GM21367 (cell line): ENCODE data around the gene KDELR1.
A peak's percentile ranks its signal among the peaks of the same experiment; 100 is the strongest.
"Not testable (repeated sequence)": the region's sequence is repeated elsewhere in the genome, so short reads cannot be mapped to it uniquely, and the experiment has no call there.

Experiments
- ATAC-seq: cut with Tn5 transposase; IDR thresholded peaks from one replicate; pipeline ENCODE4 v1.9.1; 2021; ENCODE audit not compliant: unreplicated experiment

The KDELR1 gene

DNA sequence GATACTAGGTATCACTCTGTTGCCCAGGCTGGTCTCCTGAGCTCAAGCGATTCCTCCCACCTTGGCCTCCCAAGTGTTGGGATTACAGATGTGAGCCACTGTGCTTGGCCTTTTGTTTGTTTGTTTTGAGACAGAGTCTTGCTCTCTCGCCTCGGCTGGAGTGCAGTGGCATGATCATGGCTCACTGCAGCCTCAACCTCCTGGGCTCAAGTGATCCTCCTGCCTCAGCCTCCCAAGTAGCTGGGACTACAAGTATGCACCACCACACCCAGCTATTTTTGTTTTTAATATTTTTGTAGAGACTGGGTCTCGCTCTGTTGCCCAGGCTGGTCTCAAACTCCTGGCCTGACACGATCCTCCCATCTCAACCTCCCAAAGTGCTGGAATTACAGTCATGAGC lies 19.6 kb downstream of the KDELR1 start:
- not testable (repeated sequence) for ATAC-seq

DNA sequence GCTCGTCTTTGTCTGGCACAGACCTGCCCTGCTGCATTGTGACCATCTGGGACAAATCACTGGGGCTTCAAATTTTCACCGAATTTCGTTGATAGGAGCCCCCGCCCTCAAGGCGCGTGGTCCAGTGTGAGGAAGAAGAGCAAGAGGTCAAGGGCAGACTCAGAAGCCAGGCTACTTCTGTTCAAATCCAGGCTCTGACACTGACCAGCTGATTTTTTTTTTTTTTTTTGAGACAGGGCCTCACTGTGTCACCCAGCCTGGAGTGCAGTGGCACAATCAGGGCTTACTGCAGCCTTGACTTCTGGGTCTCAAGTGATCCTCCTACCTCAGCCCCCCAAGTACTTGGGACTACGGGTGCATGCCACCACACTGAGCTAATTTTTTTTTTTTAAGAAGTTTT lies 20.0 kb downstream of the KDELR1 start:
- ATAC-seq = no peak

GRCh38 chr19:48370955-48371354 lies 20.4 kb downstream of the KDELR1 start:
- ATAC-seq = no peak

- no peak for ATAC-seq
Measured at GRCh38 chr19:48368936-48369335, 22.4 kb downstream of the KDELR1 start.

DNA sequence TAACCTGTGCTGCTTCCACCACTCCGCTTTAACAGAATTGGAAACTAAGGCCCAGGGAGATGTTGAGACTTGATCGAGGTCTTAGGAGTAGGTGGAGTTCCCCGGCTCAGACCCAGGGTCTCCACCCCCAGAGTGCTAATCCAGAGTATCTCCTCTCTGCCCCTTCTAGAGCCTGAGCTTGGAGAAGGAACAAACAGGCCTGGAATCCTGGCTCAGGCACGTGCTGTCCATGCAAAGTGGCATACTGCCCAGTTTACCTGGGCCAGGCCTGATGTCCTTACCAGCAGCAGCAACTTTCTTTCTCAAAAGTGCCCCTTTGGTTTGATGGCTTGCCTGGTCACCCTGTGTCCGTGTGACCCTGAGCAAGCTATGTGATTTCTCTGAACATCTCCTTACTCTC lies 23.5 kb downstream of the KDELR1 start:
- ATAC-seq = no peak

DNA sequence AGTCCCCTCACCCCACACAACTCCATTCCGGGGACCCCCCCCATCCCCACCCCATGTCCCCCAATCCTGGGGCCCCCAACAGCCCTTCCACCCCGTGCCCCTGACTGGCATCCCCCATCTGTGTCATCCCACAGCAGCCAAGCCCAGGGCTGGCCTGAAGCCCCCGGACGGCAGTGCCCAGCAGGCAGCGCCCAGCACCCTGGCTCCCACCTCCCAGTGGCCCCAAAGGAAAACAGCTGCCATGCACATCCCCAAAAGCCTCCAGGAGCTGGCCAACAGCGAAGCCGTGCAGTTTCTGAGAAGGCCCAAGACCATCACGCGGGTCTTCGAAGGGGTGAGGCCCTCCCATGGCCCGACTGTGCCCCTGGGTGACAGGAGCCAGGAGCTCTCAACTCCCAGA lies 25.7 kb downstream of the KDELR1 start:
- ATAC-seq = no peak

DNA sequence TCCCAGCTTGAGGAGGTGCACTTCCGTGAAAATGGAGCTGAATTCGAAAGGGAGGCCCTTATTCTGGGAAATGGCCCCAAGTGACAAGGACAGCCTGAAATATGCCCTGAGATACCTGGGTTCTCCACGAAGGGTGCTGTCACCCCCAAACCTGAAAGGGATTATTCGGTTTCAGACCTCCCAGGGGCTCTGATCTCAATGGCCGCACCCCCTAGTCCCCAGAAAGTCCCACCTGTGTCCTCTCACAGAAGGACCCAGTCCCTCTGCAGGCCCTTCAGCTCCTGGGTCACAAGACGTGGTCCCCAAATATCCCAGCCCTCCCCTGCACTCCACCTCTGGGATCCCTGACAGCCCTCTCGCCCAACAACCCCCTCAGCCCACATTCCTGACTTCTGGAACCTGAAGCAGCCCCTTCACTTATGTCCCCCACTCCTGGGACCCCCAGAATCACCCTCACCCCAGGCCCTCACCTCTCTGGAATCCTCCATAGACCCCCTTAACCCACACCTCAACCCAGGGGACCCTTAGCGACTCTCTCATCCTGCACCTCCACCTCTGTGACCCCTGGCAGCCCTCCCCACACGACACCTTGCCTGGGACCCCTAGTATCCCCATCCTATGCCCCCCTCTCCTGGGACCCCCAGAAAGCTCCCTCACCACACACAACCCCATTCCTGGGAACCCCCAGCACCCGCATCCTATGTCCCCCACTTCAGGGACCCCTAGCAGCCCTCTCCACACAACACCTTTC lies 26.6 kb downstream of the KDELR1 start:
- ATAC-seq = no peak

DNA sequence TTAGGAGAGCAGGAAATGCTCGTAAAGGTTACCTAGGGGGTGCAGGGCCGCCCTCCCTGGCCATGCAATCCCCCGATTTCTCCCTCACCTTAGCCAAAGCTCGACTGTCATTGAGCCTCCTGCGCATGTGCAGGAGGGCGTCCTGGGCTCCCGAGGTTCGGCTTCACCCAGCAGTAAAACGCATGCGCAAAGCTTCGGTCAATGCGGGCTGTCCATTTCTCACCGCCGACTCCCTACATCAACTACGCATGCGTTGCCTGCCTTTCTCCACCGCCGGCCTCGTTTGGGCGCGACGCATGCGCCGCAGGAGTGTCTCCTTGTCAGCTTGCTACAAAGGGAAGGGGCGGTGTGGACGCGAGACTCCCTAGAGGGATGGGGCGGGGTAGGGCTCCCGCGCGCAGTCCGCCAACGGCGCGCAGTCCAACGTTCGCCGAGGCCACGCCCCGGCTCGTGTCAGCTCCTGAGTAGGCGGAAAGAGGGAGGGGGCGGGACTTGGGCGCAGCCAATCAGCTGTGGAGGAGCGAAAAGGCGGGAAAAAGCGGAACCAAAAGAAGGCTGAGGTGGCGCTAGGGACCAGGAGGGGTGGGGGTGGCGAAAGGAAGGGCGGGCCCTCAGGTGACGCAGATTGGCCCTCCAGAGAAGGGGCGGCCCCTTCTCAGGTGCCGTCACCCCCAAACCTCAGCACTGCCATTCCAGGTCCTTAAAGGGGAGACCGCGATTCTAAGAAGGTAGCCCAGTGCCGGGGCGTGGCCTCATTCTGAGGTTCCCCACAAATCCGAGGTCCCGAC lies 27.3 kb downstream of the KDELR1 start, which contains the start of the genes SYNGR4 and TMEM143:
Gene SYNGR4, plus strand, starts transcription at position 558 of the 788 bp plus-strand sequence. CDS start 1,476 bp downstream, outside the sequence.
Gene TMEM143, minus strand, starts transcription at position 131 of the 788 bp plus-strand sequence. Its CDS starts 20 bp downstream, at position 111.
- ATAC-seq = peak; percentile 84

GRCh38 chr19:48363500-48363809 lies 27.9 kb downstream of the KDELR1 start:
- no peak for ATAC-seq

DNA sequence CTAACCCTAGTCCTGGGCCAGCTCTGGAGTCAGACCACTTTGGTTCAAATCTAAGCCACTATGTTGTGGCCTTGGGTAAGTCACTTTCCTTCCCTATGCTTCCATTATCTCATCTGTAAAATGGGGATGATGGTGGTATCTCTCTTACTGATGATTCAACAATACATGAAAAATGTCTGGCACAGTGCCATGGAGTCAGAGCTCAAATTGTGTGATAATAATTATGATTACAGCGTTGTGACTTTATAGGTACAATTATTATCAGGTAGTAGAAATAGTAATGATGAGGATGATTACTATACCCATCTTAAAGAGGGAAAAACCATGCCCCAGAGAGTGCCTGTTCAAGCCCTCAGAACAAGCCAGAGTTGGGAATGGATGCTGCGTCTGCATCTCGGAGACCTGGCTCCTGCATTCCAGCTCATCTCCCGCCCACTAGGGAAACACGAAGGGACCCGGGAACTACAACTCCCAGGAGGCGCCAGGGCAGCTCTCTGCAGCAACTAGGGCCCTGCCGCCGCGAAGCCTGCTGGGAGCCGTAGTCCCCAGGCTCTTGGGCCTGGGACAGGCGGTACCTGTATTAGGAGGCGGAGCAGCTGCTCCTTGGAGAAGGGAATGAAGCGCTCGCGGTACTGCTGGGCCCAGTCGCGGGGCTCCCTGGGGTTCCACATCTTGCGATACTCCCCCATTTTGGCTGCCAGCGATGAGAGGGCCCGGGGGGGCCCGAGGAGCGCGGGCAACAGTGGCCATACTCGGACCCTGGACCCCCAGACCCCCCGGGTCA lies 28.4 kb downstream of the KDELR1 start:
- peak; percentile 40 for ATAC-seq

DNA sequence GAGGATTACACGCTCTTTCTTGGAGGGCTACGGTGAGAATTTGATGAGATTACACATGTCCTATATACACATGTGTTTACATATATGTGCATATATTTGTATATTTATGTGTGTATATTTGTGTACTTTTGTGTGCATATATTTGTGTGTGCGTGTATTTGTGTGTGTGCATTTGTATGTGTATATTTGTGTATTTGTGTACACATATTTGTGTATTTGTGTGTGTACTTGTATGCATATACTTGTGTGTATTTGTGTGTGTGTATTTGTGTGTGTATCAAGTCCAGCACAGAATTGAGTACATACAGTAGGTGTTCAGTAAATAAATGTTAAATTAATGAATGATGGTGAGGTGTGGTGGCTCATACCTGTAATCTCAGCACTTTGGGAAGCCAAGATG lies 29.4 kb downstream of the KDELR1 start:
- ATAC-seq = no peak

GRCh38 chr19:48359123-48359522 lies 32.2 kb downstream of the KDELR1 start:
- ATAC-seq = no peak

GRCh38 chr19:48355365-48355954 lies 35.9 kb downstream of the KDELR1 start:
- ATAC-seq = no peak

DNA sequence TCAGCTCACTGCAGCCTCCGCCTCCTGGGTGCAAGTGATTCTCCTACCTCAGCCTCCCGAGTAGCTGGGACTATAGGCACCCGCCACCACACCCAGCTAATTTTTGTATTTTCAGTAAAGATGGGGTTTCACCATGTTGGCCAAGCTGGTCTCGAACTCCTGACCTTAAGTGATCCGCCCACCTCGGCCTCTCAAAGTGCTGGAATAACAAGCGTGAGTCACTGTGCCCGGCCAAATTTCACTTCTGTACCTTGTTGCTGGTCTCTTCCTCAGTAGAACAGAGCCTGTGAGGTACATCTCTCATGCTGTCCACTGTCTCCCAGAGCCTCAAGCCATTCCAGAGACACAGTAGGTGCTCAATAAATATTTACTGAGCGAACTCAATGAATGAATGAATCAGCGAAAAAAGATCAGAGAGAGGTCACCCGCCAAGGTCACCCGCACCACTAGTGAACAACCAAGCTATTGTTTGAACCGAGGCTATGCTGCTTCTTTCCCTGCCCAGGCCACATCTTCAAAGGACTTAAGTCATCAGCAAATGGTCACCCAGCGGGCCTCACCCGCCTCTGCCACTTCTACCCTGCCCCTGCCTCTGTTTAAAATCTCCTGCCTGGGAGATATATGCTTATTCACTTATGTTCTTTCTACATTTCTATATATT lies 36.9 kb downstream of the KDELR1 start:
- ATAC-seq = no peak

DNA sequence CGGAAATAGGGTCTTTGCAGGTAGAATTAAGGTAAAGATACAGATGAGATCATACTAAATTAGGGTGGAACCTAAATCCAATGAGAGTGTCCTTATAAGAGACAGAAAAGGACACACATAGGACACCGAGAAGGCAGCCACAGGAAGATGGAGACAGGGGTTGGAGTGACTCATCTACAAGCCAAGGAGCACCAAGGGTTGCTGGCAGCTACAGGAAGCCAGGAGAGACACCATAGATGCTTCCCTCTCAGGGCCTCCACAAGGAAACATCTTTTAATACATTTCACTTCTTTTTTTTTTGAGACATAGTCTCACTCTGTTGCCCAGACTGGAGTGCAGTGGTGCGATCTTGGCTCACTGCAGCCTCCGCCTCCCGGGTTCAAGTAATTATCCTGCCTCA lies 37.7 kb downstream of the KDELR1 start:
- ATAC-seq = no peak

DNA sequence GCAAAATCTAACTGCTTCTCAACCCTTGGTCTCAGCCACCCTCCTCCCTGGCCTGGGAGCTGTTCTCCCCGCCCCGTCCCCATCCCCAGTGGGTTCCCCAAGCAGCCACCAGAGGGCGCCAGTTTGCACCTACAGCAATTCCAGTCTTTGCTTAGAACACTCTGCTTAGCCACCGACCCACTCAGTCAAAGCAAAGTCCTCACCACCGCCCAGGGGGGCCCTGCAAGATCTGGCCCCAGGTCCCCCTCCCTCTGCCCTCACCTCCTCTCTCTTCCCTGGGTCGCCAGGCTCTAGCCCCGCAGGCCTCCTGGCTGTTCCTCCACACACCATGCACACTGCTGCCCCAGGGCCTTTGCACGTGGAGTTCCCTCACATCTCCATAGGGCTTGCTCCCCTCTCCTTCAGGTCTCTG lies 40.0 kb downstream of the KDELR1 start:
- ATAC-seq = no peak

DNA sequence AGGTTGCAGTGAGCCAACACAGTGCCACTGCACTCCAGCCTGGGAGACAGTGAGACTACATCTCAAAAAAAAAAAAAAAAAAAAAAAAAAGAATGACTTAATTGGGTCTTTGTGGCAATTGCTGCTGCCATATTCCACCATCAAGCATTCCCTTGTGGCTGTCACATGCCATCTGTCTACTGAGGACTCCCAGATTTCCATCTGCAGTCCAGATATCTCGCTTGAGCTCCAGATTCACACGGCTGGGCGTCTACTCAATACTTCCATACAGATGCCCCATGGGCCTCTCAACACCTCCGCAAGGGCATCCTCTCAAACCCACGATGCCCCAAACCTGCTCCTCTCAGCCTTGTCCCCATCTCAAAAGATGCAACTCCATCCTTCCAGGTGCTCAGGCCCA lies 40.5 kb downstream of the KDELR1 start:
- no peak for ATAC-seq

DNA sequence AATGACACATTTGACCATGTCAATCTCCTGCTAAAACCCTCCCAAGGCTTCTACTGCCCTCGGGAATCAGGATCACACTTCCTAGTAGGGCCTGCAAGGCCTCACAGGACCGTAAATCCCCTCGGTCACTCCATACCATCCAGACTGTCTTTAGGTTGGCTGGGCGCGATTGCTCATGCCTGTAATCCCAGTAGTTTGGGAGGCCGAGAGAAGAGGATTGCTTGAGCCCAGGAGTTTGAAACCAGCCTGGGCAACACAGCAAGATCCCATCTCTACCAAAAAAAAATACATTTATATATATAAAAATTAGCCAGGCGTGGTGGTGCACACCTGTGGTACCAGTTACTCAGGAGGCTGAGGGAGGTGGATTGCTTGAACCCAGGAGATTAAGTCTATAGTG lies 42.6 kb downstream of the KDELR1 start:
- no peak for ATAC-seq

DNA sequence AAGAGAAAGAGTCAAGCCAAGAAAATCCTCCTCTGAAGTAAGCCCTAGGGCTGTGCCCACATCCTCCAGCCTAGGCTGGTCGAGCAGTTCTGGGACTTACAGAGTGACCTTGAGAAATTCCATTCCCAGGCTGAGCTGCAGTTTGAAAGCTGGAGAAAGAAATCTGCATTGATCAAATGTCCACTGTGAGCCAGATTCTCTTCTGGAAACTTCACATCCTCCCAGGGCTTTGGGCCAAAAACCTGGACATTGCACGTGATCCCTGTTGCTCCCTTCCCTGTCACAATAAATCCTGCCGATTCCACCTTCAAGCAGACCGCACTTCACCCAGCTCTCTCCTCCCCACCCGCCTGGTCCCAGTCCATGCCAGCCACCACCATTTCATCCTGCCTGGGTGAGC lies 43.3 kb downstream of the KDELR1 start:
- ATAC-seq = no peak

DNA sequence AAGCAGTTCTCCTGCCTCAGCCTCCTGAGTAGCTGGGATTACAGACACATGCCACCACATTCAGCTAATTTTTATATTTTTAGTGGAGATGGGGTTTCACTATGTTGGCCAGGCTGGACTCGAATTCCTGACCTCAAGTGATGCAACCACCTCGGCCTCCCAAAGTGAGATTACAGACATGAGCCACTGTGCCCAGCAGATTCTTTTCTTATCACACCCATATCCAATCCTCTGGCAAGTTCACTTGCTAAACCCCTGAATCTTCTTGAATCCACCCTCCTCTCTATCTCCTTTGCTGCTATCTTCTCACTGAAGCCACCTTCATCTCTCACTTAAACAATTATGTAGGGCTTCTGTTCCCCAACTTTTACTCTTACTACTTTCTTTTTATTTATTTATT lies 45.2 kb downstream of the KDELR1 start:
- ATAC-seq = no peak

DNA sequence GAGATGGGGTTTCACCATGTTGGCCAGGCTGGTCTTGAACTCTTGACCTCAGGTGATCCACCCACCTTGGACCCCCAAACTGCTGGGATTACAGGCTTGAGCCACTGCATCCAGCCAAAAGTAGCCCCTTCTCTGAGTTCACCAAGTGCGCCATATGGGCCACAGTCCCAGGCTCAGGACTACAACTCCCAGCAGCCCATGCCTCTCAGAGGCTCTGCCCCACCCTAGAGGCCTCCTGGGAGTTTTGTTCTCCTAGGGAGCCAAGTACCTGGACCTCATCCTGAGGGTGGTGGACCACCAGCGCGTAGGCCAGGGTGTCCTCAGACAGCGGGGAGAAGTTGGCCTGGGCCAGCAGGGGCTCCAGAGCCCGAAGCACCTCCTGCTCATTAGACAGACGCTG lies 46.5 kb downstream of the KDELR1 start:
- no peak for ATAC-seq
